Measurements from ENCODE around the gene PTPN4. TPM values are rescaled to one million over a fixed set of nuclear protein-coding genes. Genes with fewer than 3 reads are reported as not detected.
A peak's percentile ranks its signal among the peaks of the same experiment; 100 is the strongest.
"Not testable (repeated sequence)": the region's sequence is repeated elsewhere in the genome, so short reads cannot be mapped to it uniquely, and the experiment has no call there.

PTPN4 gene
- total and polyA plus RNA-seq, 2 of the 13 experiments (the other 11 are each of a cell fraction or from before 2014, with no cell fraction given), result 20.3 to 34.6 TPM

- TF ChIP-seq KDM3A (CRISPR knock-in tag; IDR thresholded peaks at IDR 0.05; ENCODE audit: low read depth), result no peak
- TF ChIP-seq ZNF652 (CRISPR knock-in tag; IDR thresholded peaks at IDR 0.05; ENCODE audit: borderline replicate concordance, low read depth), result no peak
- no peak for TF ChIP-seq SNAPC4 (CRISPR knock-in tag; IDR thresholded peaks at IDR 0.05)
- no peak for TF ChIP-seq KDM1A (CRISPR knock-in tag; IDR thresholded peaks at IDR 0.05)
Measured at GRCh38 chr2:120020554-120020953, 260.8 kb downstream of the PTPN4 start (continued).

DNA sequence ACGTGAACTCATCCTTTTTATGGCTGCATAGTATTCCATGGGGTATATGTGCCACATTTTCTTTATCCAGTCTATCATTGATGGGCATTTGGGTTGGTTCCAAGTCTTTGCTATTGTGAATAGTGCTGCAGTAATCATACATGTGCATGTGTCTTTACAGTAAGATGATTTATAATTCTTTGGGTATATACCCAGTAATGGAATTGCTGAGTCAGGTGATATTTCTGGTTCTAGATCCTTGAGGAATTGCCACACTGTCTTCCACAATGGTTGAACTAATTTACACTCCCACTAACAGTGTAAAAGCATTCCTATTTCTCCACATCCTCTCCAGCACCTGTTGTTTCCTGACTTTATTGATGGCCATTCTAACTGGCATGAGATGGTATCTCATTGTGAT is 262.8 kb downstream of the PTPN4 start:
- Histone ChIP-seq H4K20me1 (ENCODE audit: insufficient read depth, low read length) (peaks cover 18% of the 10 kb centered on the region; the same call in 1 of the 2 replicates), H3K4me1 (ENCODE audit: insufficient read depth, low read length) (peaks cover 16% of the 10 kb centered on the region), H3K79me2 (ENCODE audit: insufficient read depth, low read length) (peaks cover 93% of the 10 kb centered on the region), H3K36me3 (replicated peaks in 1 of 2; ENCODE audit: control insufficient read depth in 1 of 2, insufficient read depth in 2 of 2, low read length in 2 of 2) (peaks cover 0 to 14% of the 10 kb centered on the region in 2 experiments; a peak in 2 of 5 replicates)
- TF ChIP-seq MAFK (conservative IDR thresholded peaks at IDR 0.05 in 1 of 2, IDR thresholded peaks at IDR 0.05 in 1 of 2; ENCODE audit: low read length in 2 of 2) (peak; percentile 74 to 82), MAFF (IDR thresholded peaks at IDR 0.05; ENCODE audit: low read depth, low read length) (peak; percentile 82)
- H2AFZ ChIP-seq (ENCODE audit: low read length); BruUV-seq (replicated peaks); DNase-seq (ENCODE audit: low spot score); H3K9ac ChIP-seq (ENCODE audit: insufficient read depth, low read depth, low read length); ATAC-seq; intact Hi-C loops (cut with micrococcal nuclease; ENCODE audit: unreplicated experiment); CTCF ChIA-PET (ENCODE audit: low intra/inter-chr PET ratio, low total read pairs); H3K4me2 ChIP-seq (ENCODE audit: low read depth, low read length); H3K27me3 ChIP-seq (ENCODE audit: control insufficient read depth in 1 of 2, insufficient read depth in 2 of 2, low read length in 2 of 2); in situ Hi-C loops (cut with HindIII; ENCODE audit: extremely low pct_ligation_motif_present, low pct_unique_long_range_greater_than_20kb); H3K9me3 ChIP-seq (ENCODE audit: low read length); H3K4me3 ChIP-seq (replicated peaks in 1 of 3; ENCODE audit: insufficient read depth in 1 of 3, low read depth in 2 of 3, low read length in 3 of 3); FAIRE-seq; H3K27ac ChIP-seq (ENCODE audit: extremely low read length, insufficient read depth, low read length): not testable (repeated sequence)
- 92% methylated on average over 1 of the region's 1 CpG for WGBS (ENCODE audit: low lambda C conversion rate)
- POLR2A ChIA-PET, result interaction anchor here (0.6 kb wide), 1 partner anchor 40 kb away, joined by 3 read pairs; no protein-coding TSS in a partner anchor

Measured in HepG2 (cell line).